ENCODE results near the gene ME3. TPM values are rescaled to one million over a fixed set of nuclear protein-coding genes. Genes with fewer than 3 reads are reported as not detected.

ME3 gene
- total and polyA plus RNA-seq, 2 donors (not counting 1 experiment from before 2014, with no cell fraction given) = 8.8 to 50.7 TPM

- no peak overlapping the region for H3K27ac ChIP-seq (ENCODE audit: insufficient read depth, low read length)
- H3K9me3 ChIP-seq (ENCODE audit: control insufficient read depth, insufficient read depth, low read depth, low read length) = no peaks in the 10 kb centered on the region
- no peak overlapping the region for H3K4me3 ChIP-seq (replicated peaks in 1 of 4; ENCODE audit: control extremely low read depth in 1 of 4, insufficient read depth in 1 of 4, low read depth in 3 of 4, low read length in 4 of 4)
- H3K4me1 ChIP-seq (ENCODE audit: control insufficient read depth, extremely low read depth, insufficient read depth, low read length) = peaks cover 14% of the 10 kb centered on the region
- H2AFZ ChIP-seq (ENCODE audit: low read length) = no peak overlapping the region
- no peaks in the 10 kb centered on the region for H4K20me1 ChIP-seq (ENCODE audit: control insufficient read depth, extremely low read depth, insufficient read depth, low read length)
- no peaks in the 10 kb centered on the region for H3K36me3 ChIP-seq (ENCODE audit: control insufficient read depth, insufficient read depth, low read length)
- H3K79me2 ChIP-seq (ENCODE audit: control insufficient read depth, insufficient read depth, low read length) = no peaks in the 10 kb centered on the region
- H3K9ac ChIP-seq (ENCODE audit: insufficient read depth, low read length) = no peak overlapping the region
- TF ChIP-seq CTCF (conservative IDR thresholded peaks at IDR 0.05 in 1 of 2, IDR thresholded peaks at IDR 0.05 in 1 of 2; ENCODE audit: low read depth in 1 of 2, low read length in 2 of 2) = no peak
- TF ChIP-seq EZH2 (IDR thresholded peaks at IDR 0.05; ENCODE audit: low read length, missing control alignments) = no peak
- no peaks in the 10 kb centered on the region for H3K27me3 ChIP-seq (ENCODE audit: control insufficient read depth, insufficient read depth, low read length)
- H3K4me2 ChIP-seq (ENCODE audit: extremely low read depth, insufficient read depth, low read length) = no peak overlapping the region
- DNase-seq (ENCODE audit: low read depth in 2 of 2) = no peak
Observed at GRCh38 chr11:86668929-86669328, 3.5 kb downstream of the ME3 start.

DNA sequence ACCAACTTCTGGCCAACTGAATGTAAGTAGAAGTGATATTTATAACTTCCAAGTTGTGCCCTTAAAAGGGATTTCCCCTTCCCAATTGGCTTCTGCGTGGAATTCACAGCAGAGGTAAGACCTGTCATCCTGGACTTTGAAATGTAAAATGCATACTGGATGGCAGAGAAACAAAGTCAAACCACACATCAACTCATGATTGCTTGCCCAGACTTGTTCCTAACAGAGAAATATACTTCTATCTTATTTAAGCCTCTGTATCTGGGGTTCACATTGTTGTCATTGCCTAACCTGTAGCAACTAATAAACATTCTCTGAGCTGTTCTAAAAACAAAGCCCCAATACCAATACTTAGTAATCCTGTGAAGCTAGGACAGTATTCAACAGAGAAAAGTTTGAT lies 6.2 kb downstream of the ME3 start:
- H3K79me2 ChIP-seq (ENCODE audit: control insufficient read depth, insufficient read depth, low read length) = no peaks in the 10 kb centered on the region
- no peak overlapping the region for H3K4me2 ChIP-seq (ENCODE audit: extremely low read depth, insufficient read depth, low read length)
- H4K20me1 ChIP-seq (ENCODE audit: control insufficient read depth, extremely low read depth, insufficient read depth, low read length) = no peaks in the 10 kb centered on the region
- TF ChIP-seq CTCF (conservative IDR thresholded peaks at IDR 0.05 in 1 of 2, IDR thresholded peaks at IDR 0.05 in 1 of 2; ENCODE audit: low read depth in 1 of 2, low read length in 2 of 2) (no peak), EZH2 (IDR thresholded peaks at IDR 0.05; ENCODE audit: low read length, missing control alignments) (no peak)
- no peak overlapping the region for H3K4me3 ChIP-seq (replicated peaks in 1 of 4; ENCODE audit: control extremely low read depth in 1 of 4, insufficient read depth in 1 of 4, low read depth in 3 of 4, low read length in 4 of 4)
- no peak overlapping the region for H3K27ac ChIP-seq (ENCODE audit: insufficient read depth, low read length)
- H3K9ac ChIP-seq (ENCODE audit: insufficient read depth, low read length) = no peak overlapping the region
- no peak for DNase-seq (ENCODE audit: low read depth in 2 of 2)
- no peak overlapping the region for H2AFZ ChIP-seq (ENCODE audit: low read length)
- peaks cover 6% of the 10 kb centered on the region for H3K4me1 ChIP-seq (ENCODE audit: control insufficient read depth, extremely low read depth, insufficient read depth, low read length)
- H3K27me3 ChIP-seq (ENCODE audit: control insufficient read depth, insufficient read depth, low read length) = no peaks in the 10 kb centered on the region
- H3K9me3 ChIP-seq (ENCODE audit: control insufficient read depth, insufficient read depth, low read depth, low read length) = no peaks in the 10 kb centered on the region
- no peaks in the 10 kb centered on the region for H3K36me3 ChIP-seq (ENCODE audit: control insufficient read depth, insufficient read depth, low read length)

DNA sequence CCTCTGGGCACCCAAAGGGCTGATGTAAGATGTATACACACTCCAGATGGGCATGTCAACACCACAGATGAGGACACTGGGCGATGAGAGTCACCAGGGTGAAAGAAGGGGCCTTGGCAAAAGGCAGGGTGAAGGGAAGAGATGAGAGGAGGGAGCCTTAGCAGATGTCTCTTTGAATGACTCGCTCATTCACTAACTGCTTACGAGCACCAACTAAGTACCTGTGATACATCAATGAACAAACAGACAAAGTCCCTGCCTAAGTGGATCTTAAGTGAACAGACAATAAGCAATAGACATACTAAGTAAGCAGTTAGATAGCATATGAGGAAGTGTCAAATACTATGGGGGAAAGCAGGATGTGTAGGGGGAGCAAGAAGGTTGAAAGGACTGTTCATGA lies 7.5 kb downstream of the ME3 start:
- Histone ChIP-seq H3K36me3 (ENCODE audit: control insufficient read depth, insufficient read depth, low read length) (no peaks in the 10 kb centered on the region), H3K27me3 (ENCODE audit: control insufficient read depth, insufficient read depth, low read length) (no peaks in the 10 kb centered on the region), H3K4me2 (ENCODE audit: extremely low read depth, insufficient read depth, low read length) (no peak overlapping the region), H3K9ac (ENCODE audit: insufficient read depth, low read length) (no peak overlapping the region), H3K4me3 (replicated peaks in 1 of 4; ENCODE audit: control extremely low read depth in 1 of 4, insufficient read depth in 1 of 4, low read depth in 3 of 4, low read length in 4 of 4) (no peak overlapping the region), H3K9me3 (ENCODE audit: control insufficient read depth, insufficient read depth, low read depth, low read length) (no peaks in the 10 kb centered on the region), H3K79me2 (ENCODE audit: control insufficient read depth, insufficient read depth, low read length) (no peaks in the 10 kb centered on the region), H3K4me1 (ENCODE audit: control insufficient read depth, extremely low read depth, insufficient read depth, low read length) (peaks cover 2% of the 10 kb centered on the region), H2AFZ (ENCODE audit: low read length) (no peak overlapping the region), H3K27ac (ENCODE audit: insufficient read depth, low read length) (no peak overlapping the region), H4K20me1 (ENCODE audit: control insufficient read depth, extremely low read depth, insufficient read depth, low read length) (no peaks in the 10 kb centered on the region)
- no peak for TF ChIP-seq EZH2 (IDR thresholded peaks at IDR 0.05; ENCODE audit: low read length, missing control alignments)
- no peak for TF ChIP-seq CTCF (conservative IDR thresholded peaks at IDR 0.05 in 1 of 2, IDR thresholded peaks at IDR 0.05 in 1 of 2; ENCODE audit: low read depth in 1 of 2, low read length in 2 of 2)
- DNase-seq (ENCODE audit: low read depth in 2 of 2) = no peak

Measured in fibroblast of lung (primary cell).